NCI-H460 (cell line): ENCODE results near the gene KANTR. TPM values are rescaled to one million over a fixed set of nuclear protein-coding genes. Genes with fewer than 3 reads are reported as not detected.

ENCODE experiments used
- DNase-seq: peaks from one replicate; pipeline ENCODE4 v3.0.0-alpha.2; 2016; ENCODE audit warnings: low read depth; ENCODE audit errors: extremely low read depth
- polyA plus RNA-seq: library from polyadenylated mRNA; depleted of rRNA; stranded (reverse); fragments of >200 nt; gene quantifications from 2 replicates; pipeline ENCODE4 v1.2.3, GENCODE V29; 2014; cell fraction: nucleus; rRNA removed
- total RNA-seq: library from RNA; depleted of rRNA; stranded (reverse); fragments of >200 nt; shearing (Covaris generic); gene quantifications from 2 replicates; pipeline ENCODE4 v1.2.3, GENCODE V29; 2014; rRNA removed

Gene KANTR, protein sequence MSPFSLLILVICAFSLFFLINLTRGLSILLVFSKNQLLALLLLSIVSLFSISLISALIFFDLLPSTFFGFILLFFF
- total RNA-seq: 6.4 and 8.0 TPM in 2 replicates
- polyA plus RNA-seq: 11.6 and 15.2 TPM in 2 replicates

GRCh38 chrX:53093748-53094581 is at the start of gene KANTR:
Gene KANTR, plus strand, starts transcription at chrX:53094142. Its CDS starts 30,131 bp downstream, at chrX:53124273.
- peak; percentile 97 for DNase-seq

DNA sequence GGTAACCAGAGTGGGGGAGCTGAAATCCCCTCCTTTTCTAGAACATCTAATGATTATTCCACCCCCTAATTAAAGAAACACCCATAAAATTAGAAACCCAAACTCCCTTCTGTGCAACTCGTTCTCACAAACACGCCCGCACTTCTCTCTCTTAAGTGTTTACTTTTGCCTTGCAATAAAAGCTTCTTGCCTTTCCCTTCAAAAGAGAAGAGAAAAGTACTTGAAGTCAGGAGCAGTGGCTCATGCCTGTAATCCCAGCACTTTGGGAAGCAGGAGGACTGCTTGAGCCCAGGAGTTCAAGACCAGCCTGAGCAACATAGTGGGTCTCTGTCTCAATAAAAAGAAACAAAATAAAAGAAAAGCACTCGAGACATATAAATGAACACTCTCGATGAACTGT is 48.9 kb upstream of the KANTR start:
- no peak for DNase-seq

GRCh38 chrX:53047228-53047627 is 46.7 kb upstream of the KANTR start:
- no peak for DNase-seq

- DNase-seq: no peak
Observed at GRCh38 chrX:53048169-53049126, 45.5 kb upstream of the KANTR start, which contains the start of gene GPR173. Gene GPR173, plus strand, starts transcription at chrX:53048789. Its CDS starts 27,833 bp downstream, at chrX:53076622.

GRCh38 chrX:53049127-53049517 is 44.8 kb upstream of the KANTR start:
- DNase-seq: no peak

GRCh38 chrX:53050841-53051240 is 43.1 kb upstream of the KANTR start:
- no peak for DNase-seq

GRCh38 chrX:53055244-53055849 is 38.6 kb upstream of the KANTR start:
- DNase-seq: no peak

DNA sequence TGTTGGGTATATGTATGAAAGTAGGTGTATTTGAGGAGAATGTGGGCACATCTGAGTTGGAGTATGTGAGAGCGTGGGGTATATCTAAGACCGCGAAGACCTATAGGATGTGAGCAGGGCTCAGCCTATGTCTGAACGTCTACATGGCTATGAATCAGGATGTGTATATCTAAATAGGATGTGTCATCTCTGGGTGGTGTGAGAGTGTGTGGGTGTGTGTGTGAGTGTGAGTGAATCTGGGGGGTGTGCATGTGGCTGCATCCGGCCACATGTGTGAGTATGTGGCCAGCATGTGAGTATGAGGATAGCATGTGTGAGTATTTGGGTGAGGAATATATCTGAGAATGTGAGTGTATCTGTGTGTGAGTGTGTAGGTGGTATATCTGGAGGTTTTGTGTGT is 37.6 kb upstream of the KANTR start:
- no peak for DNase-seq

DNA sequence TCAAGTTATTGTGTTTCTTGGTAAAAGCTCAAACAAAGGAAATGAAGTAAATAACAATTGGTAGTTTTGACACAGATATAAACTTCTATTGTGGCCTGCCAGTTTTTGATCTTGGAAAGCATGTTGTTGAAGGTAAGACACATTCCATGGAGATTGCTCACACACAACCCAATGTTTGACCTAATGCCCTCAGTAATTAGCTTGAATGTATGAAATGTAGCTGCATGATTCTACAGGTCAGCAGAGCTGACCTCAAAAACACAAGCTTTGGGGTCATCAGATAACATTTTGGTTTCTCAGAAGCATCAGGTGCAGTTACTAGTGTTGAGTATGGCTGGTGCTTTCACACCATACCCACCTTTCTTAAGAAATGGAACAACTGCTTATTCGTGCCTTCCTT is 28.8 kb upstream of the KANTR start:
- no peak for DNase-seq

DNA sequence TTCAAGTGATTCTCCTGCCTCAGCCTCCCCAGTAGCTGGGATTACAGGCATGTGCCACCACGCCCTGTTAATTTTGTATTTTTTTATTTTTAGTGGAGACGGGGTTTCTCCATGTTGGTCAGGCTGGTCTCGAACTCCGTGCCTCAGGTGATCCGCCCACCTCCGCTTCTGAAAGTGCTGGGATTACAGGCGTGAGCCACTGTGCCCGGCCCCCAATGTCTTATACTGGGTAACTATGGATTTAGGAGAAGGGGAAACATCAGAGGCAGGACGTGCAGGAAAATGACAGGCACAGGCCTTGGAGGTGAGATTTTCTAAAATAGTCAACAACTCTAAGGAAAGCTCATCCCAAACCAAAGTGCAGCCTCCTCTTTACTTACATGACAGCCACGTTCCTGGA is 22.9 kb upstream of the KANTR start:
- no peak for DNase-seq

DNA sequence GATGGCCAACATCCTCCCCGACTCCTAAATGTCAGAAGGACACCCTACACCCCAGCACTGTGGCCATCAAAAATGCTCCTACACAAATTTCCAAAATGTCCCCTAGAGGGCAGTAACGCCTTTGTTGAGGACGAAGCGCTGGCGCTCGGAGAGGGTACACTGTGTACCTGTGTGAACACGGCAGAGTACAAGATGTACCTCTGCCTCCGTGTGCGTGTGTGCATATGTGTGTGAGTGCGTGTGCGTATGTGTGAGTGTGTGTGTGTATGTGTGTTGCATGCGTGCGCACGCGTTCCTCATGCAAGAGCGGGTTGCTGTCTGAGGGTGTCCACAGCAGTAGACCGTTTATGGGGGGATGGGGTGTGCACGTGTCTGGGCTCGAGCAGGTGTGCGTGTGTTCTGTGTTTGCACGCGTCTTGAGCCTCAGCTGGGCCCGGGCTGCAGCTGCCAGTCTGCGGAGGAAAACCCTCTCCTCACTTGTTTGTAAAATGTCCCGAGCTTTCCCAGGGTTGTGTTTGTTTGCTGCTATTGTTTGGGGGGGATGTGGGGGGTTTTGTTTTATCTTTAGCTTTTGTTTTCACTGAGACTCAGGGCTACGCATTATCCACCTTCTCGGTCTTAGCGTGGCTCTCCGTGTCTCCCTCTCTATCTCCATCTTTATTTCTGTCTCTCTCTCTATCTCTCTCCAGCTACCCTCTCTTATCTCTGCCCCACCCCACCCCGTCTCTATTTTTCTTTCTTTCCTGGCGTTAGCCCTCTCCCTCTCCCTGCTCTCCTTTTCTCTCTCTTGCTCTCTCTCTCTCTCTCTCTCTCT is 22.1 kb upstream of the KANTR start:
- DNase-seq: peak; percentile 76

DNA sequence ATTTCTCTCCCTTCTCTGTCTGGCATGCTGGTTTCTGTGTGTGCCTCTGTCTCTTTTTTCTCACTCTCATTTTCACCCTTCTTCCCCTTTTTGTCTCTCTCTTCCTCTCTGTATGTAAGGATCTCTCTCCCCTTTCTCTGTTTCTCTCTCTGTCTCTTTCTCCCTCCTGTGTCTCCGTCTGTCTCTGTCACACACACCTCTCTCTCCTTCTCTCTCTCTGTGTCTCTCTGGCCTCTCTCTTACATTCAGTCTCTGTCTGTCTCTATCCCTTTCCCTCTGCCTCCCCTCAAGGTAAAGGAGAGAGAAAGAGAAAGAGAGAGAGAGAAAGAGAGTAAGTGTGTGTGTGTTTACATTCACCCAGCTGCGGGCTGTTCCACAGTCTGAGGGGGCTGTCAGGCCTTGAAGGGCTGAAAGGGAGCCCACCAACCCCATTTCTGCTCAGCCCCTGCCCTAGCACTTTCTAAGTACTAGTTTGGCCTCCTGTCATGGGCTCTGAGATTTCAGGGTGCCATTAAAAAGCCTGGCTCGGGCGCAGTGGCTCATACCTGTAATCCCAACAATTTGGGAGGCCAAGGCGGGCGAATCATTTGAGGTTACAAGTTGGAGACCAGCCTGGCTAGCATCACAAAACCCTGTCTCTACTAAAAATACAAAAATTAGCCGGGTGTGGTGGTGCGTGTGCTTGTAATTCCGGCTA is 21.4 kb upstream of the KANTR start:
- DNase-seq: no peak

DNA sequence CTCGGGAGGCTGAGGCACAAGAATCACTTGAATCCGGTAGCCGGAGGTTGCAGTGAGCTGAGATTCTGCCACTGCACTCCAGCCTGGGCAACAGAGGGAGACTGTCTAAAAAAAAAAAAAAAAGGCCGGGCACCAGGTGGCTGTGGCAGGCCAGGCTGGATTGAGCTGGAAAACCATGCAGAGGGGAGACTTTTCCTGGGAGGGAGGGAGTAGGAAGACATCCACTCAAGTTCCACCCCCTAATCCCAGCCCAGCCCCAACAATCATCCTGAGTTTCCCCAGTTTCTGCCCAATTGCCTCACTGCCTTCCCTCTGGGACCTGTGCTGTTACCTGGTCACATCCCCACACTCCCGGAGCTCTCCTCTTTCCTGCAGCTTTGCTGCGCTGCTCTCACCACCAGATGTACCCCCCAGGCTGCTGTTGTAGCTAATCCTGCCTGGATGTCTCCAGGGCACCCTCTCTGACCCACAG is 20.8 kb upstream of the KANTR start:
- no peak for DNase-seq

- DNase-seq: no peak
Observed at GRCh38 chrX:53075011-53075410, 18.9 kb upstream of the KANTR start.

DNA sequence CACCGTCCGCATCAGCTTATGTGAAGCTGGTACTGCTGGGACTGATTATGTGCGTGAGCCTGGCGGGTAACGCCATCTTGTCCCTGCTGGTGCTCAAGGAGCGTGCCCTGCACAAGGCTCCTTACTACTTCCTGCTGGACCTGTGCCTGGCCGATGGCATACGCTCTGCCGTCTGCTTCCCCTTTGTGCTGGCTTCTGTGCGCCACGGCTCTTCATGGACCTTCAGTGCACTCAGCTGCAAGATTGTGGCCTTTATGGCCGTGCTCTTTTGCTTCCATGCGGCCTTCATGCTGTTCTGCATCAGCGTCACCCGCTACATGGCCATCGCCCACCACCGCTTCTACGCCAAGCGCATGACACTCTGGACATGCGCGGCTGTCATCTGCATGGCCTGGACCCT is 17.3 kb upstream of the KANTR start:
- DNase-seq: no peak

GRCh38 chrX:53077207-53078197 is 16.4 kb upstream of the KANTR start:
- DNase-seq: no peak

GRCh38 chrX:53078943-53079342 is 15.0 kb upstream of the KANTR start:
- no peak for DNase-seq
